ENCODE results near the gene ZNF618.

DNA sequence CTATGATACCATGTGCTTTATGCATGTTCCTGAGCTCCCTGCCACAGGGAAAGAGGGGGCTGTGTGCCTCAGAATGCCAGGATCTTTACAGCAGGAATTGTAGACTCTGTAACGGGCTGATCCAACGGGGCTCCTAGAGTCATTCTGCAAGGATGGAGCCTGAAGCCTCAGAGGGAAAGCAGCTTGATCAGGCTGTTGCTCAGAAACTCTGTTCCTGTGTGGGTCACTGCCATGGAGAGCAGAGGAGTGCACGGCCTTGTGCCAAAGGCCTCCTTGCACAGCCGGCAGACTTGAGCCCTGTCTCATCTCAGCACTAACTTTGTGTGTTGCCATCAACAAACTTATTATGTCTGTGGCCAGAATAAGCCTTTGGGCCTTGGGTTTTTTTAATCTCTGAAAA is 150.2 kb downstream of the ZNF618 start:
- TF ChIP-seq, protein P1, sequence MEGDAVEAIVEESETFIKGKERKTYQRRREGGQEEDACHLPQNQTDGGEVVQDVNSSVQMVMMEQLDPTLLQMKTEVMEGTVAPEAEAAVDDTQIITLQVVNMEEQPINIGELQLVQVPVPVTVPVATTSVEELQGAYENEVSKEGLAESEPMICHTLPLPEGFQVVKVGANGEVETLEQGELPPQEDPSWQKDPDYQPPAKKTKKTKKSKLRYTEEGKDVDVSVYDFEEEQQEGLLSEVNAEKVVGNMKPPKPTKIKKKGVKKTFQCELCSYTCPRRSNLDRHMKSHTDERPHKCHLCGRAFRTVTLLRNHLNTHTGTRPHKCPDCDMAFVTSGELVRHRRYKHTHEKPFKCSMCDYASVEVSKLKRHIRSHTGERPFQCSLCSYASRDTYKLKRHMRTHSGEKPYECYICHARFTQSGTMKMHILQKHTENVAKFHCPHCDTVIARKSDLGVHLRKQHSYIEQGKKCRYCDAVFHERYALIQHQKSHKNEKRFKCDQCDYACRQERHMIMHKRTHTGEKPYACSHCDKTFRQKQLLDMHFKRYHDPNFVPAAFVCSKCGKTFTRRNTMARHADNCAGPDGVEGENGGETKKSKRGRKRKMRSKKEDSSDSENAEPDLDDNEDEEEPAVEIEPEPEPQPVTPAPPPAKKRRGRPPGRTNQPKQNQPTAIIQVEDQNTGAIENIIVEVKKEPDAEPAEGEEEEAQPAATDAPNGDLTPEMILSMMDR (conservative IDR thresholded peaks at IDR 0.05; ENCODE audit: low read length), result no peak
- TF ChIP-seq EZH2phosphoT487 (IDR thresholded peaks at IDR 0.05; ENCODE audit: borderline replicate concordance, low read depth, low read length), result no peak
